Type B pancreatic cell (in vitro differentiated cells): ENCODE data around the gene BAIAP2. TPM values are rescaled to one million over a fixed set of nuclear protein-coding genes. Genes with fewer than 3 reads are reported as not detected.
"Not testable (repeated sequence)": the region's sequence is repeated elsewhere in the genome, so short reads cannot be mapped to it uniquely, and the experiment has no call there.

ENCODE experiments used
- DNase-seq: peaks from one replicate; pipeline ENCODE4 v3.0.0; 2021; ENCODE audit warnings: mixed read lengths; ENCODE audit not compliant: unreplicated experiment; ENCODE audit errors: extremely low spot score
- H3K27ac Mint-ChIP-seq: 2 replicates; pipeline ENCODE4 v1.8.0; 2021; ENCODE audit warnings: mild to moderate bottlenecking, mixed read lengths
- H3K27me3 Mint-ChIP-seq: 2 replicates; pipeline ENCODE4 v1.8.0; 2021; ENCODE audit warnings: mixed read lengths
- H3K36me3 Mint-ChIP-seq: 2 replicates; pipeline ENCODE4 v1.8.0; 2021; ENCODE audit warnings: mixed read lengths
- H3K4me1 Mint-ChIP-seq: one replicate; pipeline ENCODE4 v1.8.0; 2021; ENCODE audit warnings: mixed read lengths; ENCODE audit not compliant: unreplicated experiment
- H3K4me3 Mint-ChIP-seq: 2 replicates; pipeline ENCODE4 v1.8.0; 2021; ENCODE audit warnings: mild to moderate bottlenecking, mixed read lengths
- H3K9me3 Mint-ChIP-seq: 2 replicates; pipeline ENCODE4 v1.8.0; 2021; ENCODE audit warnings: mixed read lengths
- total RNA-seq: library from RNA; stranded (reverse); gene quantifications from 2 replicates; pipeline ENCODE4 v1.2.1, GENCODE V29; 2021; ENCODE audit warnings: low replicate concordance
- TF ChIP-seq, protein P1 (sequence below): fragments of 200-600 bp; sonication (generic); conservative IDR thresholded peaks from 2 replicates; pipeline ENCODE4 v1.5.0; 2021; ENCODE audit warnings: antibody characterized with exemption, mild to moderate bottlenecking

BAIAP2 gene
- total RNA-seq, 1 donor from 2014 or later = 62.7 TPM

- Mint-ChIP-seq H3K27me3 (no peaks in the 10 kb centered on the region), H3K4me1 (no peaks in the 10 kb centered on the region), H3K4me3 (no peak overlapping the region), H3K27ac (no peak overlapping the region), H3K9me3 (no peaks in the 10 kb centered on the region), H3K36me3 (no peaks in the 10 kb centered on the region)
- TF ChIP-seq, protein P1, sequence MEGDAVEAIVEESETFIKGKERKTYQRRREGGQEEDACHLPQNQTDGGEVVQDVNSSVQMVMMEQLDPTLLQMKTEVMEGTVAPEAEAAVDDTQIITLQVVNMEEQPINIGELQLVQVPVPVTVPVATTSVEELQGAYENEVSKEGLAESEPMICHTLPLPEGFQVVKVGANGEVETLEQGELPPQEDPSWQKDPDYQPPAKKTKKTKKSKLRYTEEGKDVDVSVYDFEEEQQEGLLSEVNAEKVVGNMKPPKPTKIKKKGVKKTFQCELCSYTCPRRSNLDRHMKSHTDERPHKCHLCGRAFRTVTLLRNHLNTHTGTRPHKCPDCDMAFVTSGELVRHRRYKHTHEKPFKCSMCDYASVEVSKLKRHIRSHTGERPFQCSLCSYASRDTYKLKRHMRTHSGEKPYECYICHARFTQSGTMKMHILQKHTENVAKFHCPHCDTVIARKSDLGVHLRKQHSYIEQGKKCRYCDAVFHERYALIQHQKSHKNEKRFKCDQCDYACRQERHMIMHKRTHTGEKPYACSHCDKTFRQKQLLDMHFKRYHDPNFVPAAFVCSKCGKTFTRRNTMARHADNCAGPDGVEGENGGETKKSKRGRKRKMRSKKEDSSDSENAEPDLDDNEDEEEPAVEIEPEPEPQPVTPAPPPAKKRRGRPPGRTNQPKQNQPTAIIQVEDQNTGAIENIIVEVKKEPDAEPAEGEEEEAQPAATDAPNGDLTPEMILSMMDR = no peak
- no peak for DNase-seq
These were observed 108.9 kb downstream of the BAIAP2 start for GRCh38 chr17:81143717-81144422.

GRCh38 chr17:81144423-81144781, 109.5 kb downstream of the BAIAP2 start:
- no peaks in the 10 kb centered on the region for H3K4me1 Mint-ChIP-seq
- TF ChIP-seq, protein P1 = no peak
- H3K9me3 Mint-ChIP-seq = no peaks in the 10 kb centered on the region
- no peak overlapping the region for H3K27ac Mint-ChIP-seq
- no peak overlapping the region for H3K4me3 Mint-ChIP-seq
- H3K36me3 Mint-ChIP-seq = no peaks in the 10 kb centered on the region
- no peak for DNase-seq
- H3K27me3 Mint-ChIP-seq = no peaks in the 10 kb centered on the region

GRCh38 chr17:81146208-81146607, 111.3 kb downstream of the BAIAP2 start:
- H3K4me3 Mint-ChIP-seq, H3K27ac Mint-ChIP-seq, H3K36me3 Mint-ChIP-seq, H3K27me3 Mint-ChIP-seq, DNase-seq, H3K9me3 Mint-ChIP-seq, H3K4me1 Mint-ChIP-seq: not testable (repeated sequence)

DNA sequence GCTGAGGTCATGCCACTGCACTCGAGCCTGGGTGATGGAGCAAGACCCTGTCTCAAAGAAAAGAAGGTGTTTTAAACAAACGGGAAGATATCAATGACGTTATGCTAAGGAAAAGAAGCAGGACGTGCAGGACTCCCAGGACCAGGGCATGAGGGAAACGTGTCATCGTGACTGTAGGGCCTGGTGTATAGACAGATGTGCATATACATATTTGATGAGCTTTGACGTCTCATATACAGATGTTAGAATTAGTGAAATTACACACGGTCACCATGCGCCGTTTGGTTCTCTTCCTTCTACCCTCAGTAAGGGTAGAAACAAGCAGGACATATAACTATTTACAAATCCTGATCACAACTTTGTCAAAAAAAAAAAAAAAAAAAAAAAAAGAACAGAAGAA, 112.8 kb downstream of the BAIAP2 start:
- Mint-ChIP-seq H3K9me3 (no peaks in the 10 kb centered on the region), H3K4me3 (no peak overlapping the region), H3K27me3 (no peaks in the 10 kb centered on the region), H3K4me1 (no peaks in the 10 kb centered on the region), H3K27ac (no peak overlapping the region), H3K36me3 (no peaks in the 10 kb centered on the region)
- no peak for DNase-seq
- TF ChIP-seq, protein P1 = no peak

DNA sequence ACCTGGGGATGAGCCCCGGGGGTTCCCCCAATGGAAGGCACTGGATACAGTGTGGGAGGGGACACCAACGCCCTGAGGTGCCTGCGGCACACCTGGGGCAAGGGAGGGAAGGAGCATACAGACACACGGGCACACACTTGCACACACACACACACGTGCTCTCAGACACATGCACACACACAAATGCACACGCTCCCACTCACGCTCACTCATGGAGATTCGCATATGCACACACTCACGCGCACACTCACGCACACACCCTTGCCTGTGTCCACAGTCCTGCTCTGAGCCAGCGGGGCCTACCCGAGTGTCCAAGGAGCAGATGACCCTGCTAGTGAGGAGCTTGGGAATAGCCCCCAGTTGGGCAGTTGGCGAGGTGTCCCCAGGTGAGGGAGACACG, 113.6 kb downstream of the BAIAP2 start:
- Mint-ChIP-seq H3K27me3 (no peaks in the 10 kb centered on the region), H3K4me1 (no peaks in the 10 kb centered on the region), H3K9me3 (no peaks in the 10 kb centered on the region), H3K4me3 (no peak overlapping the region), H3K36me3 (no peaks in the 10 kb centered on the region), H3K27ac (no peak overlapping the region)
- no peak for DNase-seq
- TF ChIP-seq, protein P1 = no peak

DNA sequence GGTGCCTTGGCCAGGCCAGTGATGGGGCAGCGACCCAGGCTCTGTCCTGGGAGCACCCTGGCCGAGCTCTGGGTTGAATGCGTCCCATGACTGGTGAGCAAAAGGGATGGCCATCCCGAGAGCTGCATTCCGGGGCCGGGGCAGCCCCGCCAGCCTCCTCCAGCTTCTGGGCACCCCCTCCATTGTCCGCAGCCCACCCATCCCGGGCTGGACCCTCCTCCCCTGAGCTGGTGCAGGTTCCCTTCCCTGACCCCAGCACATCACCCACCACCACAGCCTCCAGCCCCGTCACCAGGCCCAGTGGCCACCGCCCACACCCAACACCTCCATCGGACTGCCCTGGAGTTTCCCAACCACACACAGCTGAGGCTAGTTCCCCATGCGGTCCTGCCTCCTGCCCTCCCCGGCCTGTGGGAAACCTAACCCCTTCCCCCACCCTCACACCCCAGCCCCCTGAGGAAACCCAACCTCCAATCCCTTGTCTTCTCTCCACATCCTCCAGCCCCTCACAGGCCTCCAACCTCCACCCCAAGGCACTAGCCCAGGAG, 114.1 kb downstream of the BAIAP2 start:
- Mint-ChIP-seq H3K4me3 (no peak overlapping the region), H3K36me3 (no peaks in the 10 kb centered on the region), H3K27me3 (no peaks in the 10 kb centered on the region), H3K9me3 (no peaks in the 10 kb centered on the region), H3K4me1 (no peaks in the 10 kb centered on the region), H3K27ac (no peak overlapping the region)
- no peak for DNase-seq
- TF ChIP-seq, protein P1 = no peak
